CD14-positive monocyte (primary cell): ENCODE results near the gene CMSS1. TPM values are rescaled to one million over a fixed set of nuclear protein-coding genes. Genes with fewer than 3 reads are reported as not detected.

Experiments used
- DNase-seq, 3 donors: peaks; one replicate each; pipeline ENCODE4 v3.0.0-alpha.2; 2011 to 2022
- H2AFZ ChIP-seq: 2 replicates; pipeline ENCODE4 v1.6.0; 2012; ENCODE audit warnings: mild to moderate bottlenecking, low read depth, low read length, inconsistent platforms; ENCODE audit not compliant: insufficient read depth, poor library complexity, severe bottlenecking
- H3K27ac ChIP-seq, 2 donors: 1 replicate in 1 of 2; 2 replicates in 1 of 2; pipeline ENCODE4 v1.5.1; 2012 to 2013; ENCODE audit warnings: low read length in 2 of 2, control low read depth in 1 of 2, inconsistent platforms in 1 of 2, low read depth in 1 of 2, mild to moderate bottlenecking in 1 of 2
- H3K27me3 ChIP-seq, 2 donors: one replicate each; pipeline versions ENCODE4 v1.6.0 to v1.6.1; 2011 to 2013; ENCODE audit warnings: low read length in 2 of 2; ENCODE audit not compliant: control insufficient read depth in 2 of 2, insufficient read depth in 2 of 2
- H3K36me3 ChIP-seq, 2 donors: replicated peaks in 1 of 2; 1 replicate in 1 of 2; 2 replicates in 1 of 2; pipeline versions ENCODE4 v1.5.1 to v1.6.1; 2012 to 2013; ENCODE audit warnings: low read length in 2 of 2, control low read depth in 1 of 2, inconsistent platforms in 1 of 2, mild to moderate bottlenecking in 1 of 2; ENCODE audit not compliant: insufficient read depth in 2 of 2, control insufficient read depth in 1 of 2
- H3K4me1 ChIP-seq, 2 donors: 1 replicate in 1 of 2; 2 replicates in 1 of 2; pipeline versions ENCODE4 v1.5.1 to v1.6.1; 2012 to 2013; ENCODE audit warnings: low read length in 2 of 2, control low read depth in 1 of 2, inconsistent platforms in 1 of 2, mild to moderate bottlenecking in 1 of 2, moderate library complexity in 1 of 2; ENCODE audit not compliant: insufficient read depth in 2 of 2, control insufficient read depth in 1 of 2
- H3K4me2 ChIP-seq: replicated peaks from 2 replicates; pipeline ENCODE3; 2012; ENCODE audit warnings: low read length, moderate library complexity, mild to moderate bottlenecking; ENCODE audit not compliant: poor library complexity, severe bottlenecking; ENCODE audit errors: extremely low read depth
- H3K4me3 ChIP-seq, 3 experiments: fragments of 200-600 bp in 1 of 3; sonication (generic) in 1 of 3; replicated peaks in 1 of 3; 1 replicate in 2 of 3; 2 replicates in 1 of 3; pipeline ENCODE4 v1.5.1; 2011 to 2013; ENCODE audit warnings: low read length in 3 of 3, mild to moderate bottlenecking in 3 of 3, control low read depth in 2 of 3, low read depth in 2 of 3, inconsistent platforms in 1 of 3, moderate library complexity in 1 of 3
- H3K79me2 ChIP-seq: 2 replicates; pipeline ENCODE4 v1.6.0; 2012; ENCODE audit warnings: mild to moderate bottlenecking, control low read depth, inconsistent platforms, low read length, moderate library complexity; ENCODE audit not compliant: insufficient read depth
- H3K9ac ChIP-seq: 2 replicates; pipeline ENCODE4 v1.6.0; 2017; ENCODE audit warnings: low read length, mild to moderate bottlenecking; ENCODE audit not compliant: insufficient read depth, poor library complexity, severe bottlenecking
- H3K9me3 ChIP-seq, 2 donors: replicated peaks in 1 of 2; 1 replicate in 1 of 2; 2 replicates in 1 of 2; pipeline versions ENCODE4 v1.5.1 to v1.6.1; 2012 to 2013; ENCODE audit warnings: low read length in 2 of 2, control low read depth in 1 of 2; ENCODE audit not compliant: control insufficient read depth in 1 of 2, insufficient read depth in 1 of 2
- H4K20me1 ChIP-seq: 2 replicates; pipeline ENCODE4 v1.6.0; 2012; ENCODE audit warnings: mild to moderate bottlenecking, low read length, control low read depth, moderate library complexity; ENCODE audit not compliant: insufficient read depth
- H3K27ac Mint-ChIP-seq, 7 donors: one replicate each; pipeline ENCODE4 v1.8.0; 2020; ENCODE audit warnings: mild to moderate bottlenecking in 7 of 7, mixed read lengths in 7 of 7, moderate library complexity in 6 of 7, inconsistent platforms in 2 of 7
- H3K27me3 Mint-ChIP-seq, 3 donors: one replicate each; pipeline ENCODE4 v1.8.0; 2021 to 2022; ENCODE audit warnings: low read depth in 3 of 3, mild to moderate bottlenecking in 3 of 3, mixed read lengths in 3 of 3, moderate library complexity in 3 of 3, inconsistent platforms in 1 of 3
- H3K36me3 Mint-ChIP-seq, 2 donors: one replicate each; pipeline ENCODE4 v1.8.0; 2020; ENCODE audit warnings: mixed read lengths in 2 of 2, inconsistent platforms in 1 of 2, mild to moderate bottlenecking in 1 of 2
- H3K4me1 Mint-ChIP-seq: one replicate; pipeline ENCODE4 v1.8.0; 2020; ENCODE audit warnings: mild to moderate bottlenecking, mixed read lengths
- H3K4me3 Mint-ChIP-seq, 2 donors: one replicate each; pipeline ENCODE4 v1.8.0; 2020; ENCODE audit warnings: mild to moderate bottlenecking in 2 of 2, mixed read lengths in 2 of 2, moderate library complexity in 1 of 2
- H3K9me3 Mint-ChIP-seq, 7 donors: one replicate each; pipeline ENCODE4 v1.8.0; 2020 to 2022; ENCODE audit warnings: mixed read lengths in 7 of 7, mild to moderate bottlenecking in 6 of 7, moderate library complexity in 6 of 7, inconsistent platforms in 2 of 7
- WGBS: methylation state at CpG from one replicate; pipeline ENCODE4 v1.1.5; 2013; ENCODE audit warnings: missing lambda C conversion rate; ENCODE audit not compliant: insufficient coverage; 5-methylcytosine and 5-hydroxymethylcytosine counted together
- intact Hi-C, 2 donors: fragments of 100-400 bp; cut with micrococcal nuclease; formaldehyde crosslinking; loops; one replicate each; pipeline versions ENCODE4 v1.15.0 to v1.15.1; 2023
- polyA plus RNA-seq, 3 donors: library from polyadenylated mRNA; depleted of rRNA in 1 of 3; unstranded in 2 of 3; stranded (reverse) in 1 of 3; fragments of 300-500 nt in 2 of 3; fragments of >200 nt in 1 of 3; fragmentation: Illumina TruSeq in 2 of 3; gene quantifications; 1 replicate in 2 of 3; 2 replicates in 1 of 3; pipeline ENCODE4 v1.2.3, GENCODE V29; 2012 to 2021
- TF ChIP-seq, protein P1 (sequence below): fragments of 200-600 bp; IDR thresholded peaks from one replicate; pipeline ENCODE4 v1.8.0; 2022; ENCODE audit warnings: antibody characterized with exemption, mild to moderate bottlenecking

CMSS1 gene
- polyA plus RNA-seq, 3 donors = 1.1 to 3.6 (median 2.2) TPM

DNA sequence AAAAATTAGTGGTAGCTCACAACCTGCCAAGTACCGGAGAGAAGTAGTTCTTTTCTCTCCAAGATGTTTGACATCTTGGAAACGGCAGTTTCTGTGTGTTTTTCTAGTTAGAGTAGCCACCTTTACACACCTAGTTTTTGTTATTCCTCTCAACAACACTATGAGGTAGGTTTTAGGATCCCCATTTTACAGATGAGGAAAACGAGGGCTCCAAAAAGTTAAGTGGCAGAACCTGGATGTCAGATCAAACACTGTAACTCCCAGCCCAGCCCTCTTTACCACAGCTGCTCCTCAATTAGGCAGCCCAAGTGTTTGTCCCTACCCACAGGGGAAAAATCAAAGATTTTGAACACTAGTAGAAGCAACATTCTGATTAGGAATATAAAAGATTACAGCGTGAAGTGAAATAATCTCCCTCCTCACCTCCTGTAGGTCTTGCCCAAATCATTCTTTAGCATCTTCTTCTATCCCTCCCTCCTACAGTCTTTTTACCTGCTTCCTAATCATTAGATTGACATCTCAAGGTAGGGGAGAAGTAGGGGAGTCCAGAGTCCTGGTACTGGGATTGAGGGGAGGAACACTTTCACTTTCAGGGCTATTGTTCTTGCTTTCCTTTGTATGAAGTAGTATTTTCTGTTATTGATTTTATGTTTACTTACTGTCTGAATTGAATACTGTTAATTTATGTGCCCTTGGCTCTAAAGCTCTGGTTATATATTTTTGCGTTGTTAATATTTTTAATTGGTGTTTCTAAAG is 142.6 kb downstream of the CMSS1 start:
- WGBS = no CpG with 5 or more reads among the region's 5 CpGs
- H3K4me1 Mint-ChIP-seq = no peaks in the 10 kb centered on the region
- H3K4me3 ChIP-seq = no peak overlapping the region
- TF ChIP-seq, protein P1, sequence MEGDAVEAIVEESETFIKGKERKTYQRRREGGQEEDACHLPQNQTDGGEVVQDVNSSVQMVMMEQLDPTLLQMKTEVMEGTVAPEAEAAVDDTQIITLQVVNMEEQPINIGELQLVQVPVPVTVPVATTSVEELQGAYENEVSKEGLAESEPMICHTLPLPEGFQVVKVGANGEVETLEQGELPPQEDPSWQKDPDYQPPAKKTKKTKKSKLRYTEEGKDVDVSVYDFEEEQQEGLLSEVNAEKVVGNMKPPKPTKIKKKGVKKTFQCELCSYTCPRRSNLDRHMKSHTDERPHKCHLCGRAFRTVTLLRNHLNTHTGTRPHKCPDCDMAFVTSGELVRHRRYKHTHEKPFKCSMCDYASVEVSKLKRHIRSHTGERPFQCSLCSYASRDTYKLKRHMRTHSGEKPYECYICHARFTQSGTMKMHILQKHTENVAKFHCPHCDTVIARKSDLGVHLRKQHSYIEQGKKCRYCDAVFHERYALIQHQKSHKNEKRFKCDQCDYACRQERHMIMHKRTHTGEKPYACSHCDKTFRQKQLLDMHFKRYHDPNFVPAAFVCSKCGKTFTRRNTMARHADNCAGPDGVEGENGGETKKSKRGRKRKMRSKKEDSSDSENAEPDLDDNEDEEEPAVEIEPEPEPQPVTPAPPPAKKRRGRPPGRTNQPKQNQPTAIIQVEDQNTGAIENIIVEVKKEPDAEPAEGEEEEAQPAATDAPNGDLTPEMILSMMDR = no peak
- intact Hi-C loops = no loop called here
- H3K27ac Mint-ChIP-seq = peak overlapping the region in 1 of 7 donors; percentile 49
- no peaks in the 10 kb centered on the region for H3K36me3 Mint-ChIP-seq
- no peak overlapping the region for H3K9ac ChIP-seq
- no peaks in the 10 kb centered on the region for H3K27me3 ChIP-seq
- no peak overlapping the region for H3K4me3 Mint-ChIP-seq
- H3K4me1 ChIP-seq = no peaks in the 10 kb centered on the region
- H3K79me2 ChIP-seq = no peaks in the 10 kb centered on the region
- no peaks in the 10 kb centered on the region for H3K9me3 ChIP-seq
- no peak overlapping the region for H2AFZ ChIP-seq
- peaks cover 0 to 1% (median 1%) of the 10 kb centered on the region in 3 donors for H3K27me3 Mint-ChIP-seq
- DNase-seq = no peak
- H3K9me3 Mint-ChIP-seq = no peaks in the 10 kb centered on the region
- H3K4me2 ChIP-seq = no peak overlapping the region
- H4K20me1 ChIP-seq = no peaks in the 10 kb centered on the region
- H3K36me3 ChIP-seq = no peaks in the 10 kb centered on the region
- H3K27ac ChIP-seq = no peak overlapping the region

DNA sequence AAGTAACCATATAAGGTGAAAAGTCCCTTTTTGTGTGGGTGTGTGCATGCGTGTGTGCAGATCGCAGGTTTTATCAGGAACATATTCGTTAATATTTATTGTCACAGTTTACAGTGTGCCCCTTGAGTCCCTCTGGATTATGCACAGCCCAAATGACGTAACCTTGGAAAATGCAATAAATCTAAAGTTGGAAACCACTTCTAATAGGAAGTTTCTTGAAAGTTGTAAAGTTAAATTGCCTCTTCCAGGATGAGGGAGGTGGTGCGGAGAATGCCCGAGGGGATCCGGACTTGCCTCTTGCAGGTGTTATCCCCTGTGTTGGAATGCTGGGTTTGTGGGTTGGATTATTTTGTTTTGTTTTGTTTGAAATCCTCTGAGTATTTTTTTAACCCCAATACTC is 143.3 kb downstream of the CMSS1 start:
- no peaks in the 10 kb centered on the region for H3K36me3 Mint-ChIP-seq
- H3K27me3 Mint-ChIP-seq = peaks cover 0 to 1% (median 1%) of the 10 kb centered on the region in 3 donors
- no peaks in the 10 kb centered on the region for H3K4me1 Mint-ChIP-seq

More for the DNA sequence above, 143.3 kb downstream of the CMSS1 start:
- no peaks in the 10 kb centered on the region for H3K79me2 ChIP-seq
- H3K27ac Mint-ChIP-seq = no peak overlapping the region
- no CpG with 5 or more reads among the region's 7 CpGs for WGBS
- no peaks in the 10 kb centered on the region for H3K4me1 ChIP-seq
- H3K27ac ChIP-seq = no peak overlapping the region
- no peaks in the 10 kb centered on the region for H4K20me1 ChIP-seq
- H3K36me3 ChIP-seq = no peaks in the 10 kb centered on the region
- H3K9ac ChIP-seq = no peak overlapping the region
- H3K4me3 ChIP-seq = no peak overlapping the region
- H3K27me3 ChIP-seq = no peaks in the 10 kb centered on the region
- no peak for DNase-seq
- TF ChIP-seq, protein P1 = no peak
- intact Hi-C loops = no loop called here
- no peaks in the 10 kb centered on the region for H3K9me3 ChIP-seq
- H2AFZ ChIP-seq = no peak overlapping the region
- H3K4me3 Mint-ChIP-seq = no peak overlapping the region
- no peak overlapping the region for H3K4me2 ChIP-seq
- H3K9me3 Mint-ChIP-seq = no peaks in the 10 kb centered on the region
